ENCODE results near the gene CIAO2A.
"Not testable (repeated sequence)": the region's sequence is repeated elsewhere in the genome, so short reads cannot be mapped to it uniquely, and the experiment has no call there.

GRCh38 chr15:64059104-64059503 lies 34.5 kb downstream of the CIAO2A start:
- TF ChIP-seq POLR2A (IDR thresholded peaks at IDR 0.05), result not testable (repeated sequence)
- TF ChIP-seq, protein P1, sequence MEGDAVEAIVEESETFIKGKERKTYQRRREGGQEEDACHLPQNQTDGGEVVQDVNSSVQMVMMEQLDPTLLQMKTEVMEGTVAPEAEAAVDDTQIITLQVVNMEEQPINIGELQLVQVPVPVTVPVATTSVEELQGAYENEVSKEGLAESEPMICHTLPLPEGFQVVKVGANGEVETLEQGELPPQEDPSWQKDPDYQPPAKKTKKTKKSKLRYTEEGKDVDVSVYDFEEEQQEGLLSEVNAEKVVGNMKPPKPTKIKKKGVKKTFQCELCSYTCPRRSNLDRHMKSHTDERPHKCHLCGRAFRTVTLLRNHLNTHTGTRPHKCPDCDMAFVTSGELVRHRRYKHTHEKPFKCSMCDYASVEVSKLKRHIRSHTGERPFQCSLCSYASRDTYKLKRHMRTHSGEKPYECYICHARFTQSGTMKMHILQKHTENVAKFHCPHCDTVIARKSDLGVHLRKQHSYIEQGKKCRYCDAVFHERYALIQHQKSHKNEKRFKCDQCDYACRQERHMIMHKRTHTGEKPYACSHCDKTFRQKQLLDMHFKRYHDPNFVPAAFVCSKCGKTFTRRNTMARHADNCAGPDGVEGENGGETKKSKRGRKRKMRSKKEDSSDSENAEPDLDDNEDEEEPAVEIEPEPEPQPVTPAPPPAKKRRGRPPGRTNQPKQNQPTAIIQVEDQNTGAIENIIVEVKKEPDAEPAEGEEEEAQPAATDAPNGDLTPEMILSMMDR (IDR thresholded peaks at IDR 0.05), result not testable (repeated sequence)
